H1 (cell line): Measurements from ENCODE around the gene MAPKAP1. TPM values are rescaled to one million over a fixed set of nuclear protein-coding genes. Genes with fewer than 3 reads are reported as not detected.

Source experiments
- CTCF ChIA-PET: fragments of 300-600 bp; sonication (Branson Sonifier 250); formaldehyde crosslinking; loops from one replicate; lab custom pipeline; 2021; ENCODE audit not compliant: partially characterized antibody; lab: Charles Lee
- POLR2A ChIA-PET: fragments of 300-600 bp; sonication (Branson Sonifier 250); formaldehyde crosslinking; loops from one replicate; lab custom pipeline; 2021; ENCODE audit warnings: inconsistent platforms; ENCODE audit not compliant: partially characterized antibody; lab: Charles Lee
- DNase-seq, 2 experiments: peaks; one replicate each; pipeline versions ENCODE4 v3.0.0 to v3.0.0-alpha.2; 2010 to 2022; ENCODE audit warnings: low spot score in 2 of 2, low read depth in 1 of 2, mixed read lengths in 1 of 2
- FAIRE-seq: peaks from 2 replicates; lab custom pipeline; 2011; peaks lifted over from hg19 to GRCh38; lab: Jason Lieb, UNC
- H2AFZ ChIP-seq: 2 replicates; pipeline ENCODE4 v1.8.1; 2012; ENCODE audit warnings: low read length, inconsistent platforms
- H2AK5ac ChIP-seq: 2 replicates; pipeline ENCODE4 v1.6.1; 2013; ENCODE audit warnings: low read depth, low read length
- H2BK120ac ChIP-seq: replicated peaks from 2 replicates; pipeline ENCODE3; 2013; ENCODE audit warnings: low read depth, low read length, inconsistent platforms
- H2BK12ac ChIP-seq: 2 replicates; pipeline ENCODE4 v1.6.1; 2013; ENCODE audit warnings: low read depth, low read length
- H2BK15ac ChIP-seq: 2 replicates; pipeline ENCODE4 v1.6.1; 2013; ENCODE audit warnings: low read length
- H2BK20ac ChIP-seq: 2 replicates; pipeline ENCODE4 v1.6.1; 2013; ENCODE audit warnings: low read length
- H2BK5ac ChIP-seq: 2 replicates; pipeline ENCODE4 v1.6.1; 2013; ENCODE audit warnings: low read depth, low read length
- H3K14ac ChIP-seq: 2 replicates; pipeline ENCODE4 v1.6.1; 2013; ENCODE audit warnings: inconsistent platforms; ENCODE audit not compliant: insufficient read length
- H3K18ac ChIP-seq: 2 replicates; pipeline ENCODE4 v1.6.1; 2013; ENCODE audit warnings: low read length; ENCODE audit errors: extremely low read depth
- H3K23ac ChIP-seq: 2 replicates; pipeline ENCODE4 v1.6.1; 2013; ENCODE audit warnings: inconsistent platforms; ENCODE audit not compliant: insufficient read length
- H3K23me2 ChIP-seq: 2 replicates; pipeline ENCODE4 v1.6.1; 2013; ENCODE audit warnings: low read depth, low read length
- H3K27ac ChIP-seq: 2 replicates; pipeline ENCODE4 v1.6.1; 2011; ENCODE audit warnings: low read depth, low read length, inconsistent platforms
- H3K27me3 ChIP-seq, 4 experiments: replicated peaks in 1 of 4; 1 replicate in 1 of 4; 2 replicates in 3 of 4; pipeline versions ENCODE4 v1.6.1 to v1.8.1; 2011 to 2013; ENCODE audit warnings: low read length in 3 of 4, mild to moderate bottlenecking in 3 of 4, inconsistent platforms in 2 of 4, mixed read lengths in 2 of 4, moderate library complexity in 1 of 4; ENCODE audit not compliant: control insufficient read depth in 3 of 4, insufficient read depth in 3 of 4; ENCODE audit errors: extremely low read depth in 1 of 4
- H3K36me3 ChIP-seq, 4 experiments: 2 replicates each; pipeline versions ENCODE4 v1.6.1 to v1.8.1; 2011 to 2013; ENCODE audit warnings: mild to moderate bottlenecking in 4 of 4, low read length in 3 of 4, moderate library complexity in 2 of 4, control low read depth in 1 of 4, inconsistent platforms in 1 of 4; ENCODE audit not compliant: insufficient read depth in 4 of 4, control insufficient read depth in 2 of 4
- H3K4ac ChIP-seq: replicated peaks from 2 replicates; pipeline ENCODE3; 2013; ENCODE audit warnings: low read length, low read depth, mixed read lengths, inconsistent platforms; ENCODE audit not compliant: insufficient read length
- H3K4me1 ChIP-seq, 4 experiments: replicated peaks in 1 of 4; 1 replicate in 1 of 4; 2 replicates in 3 of 4; pipeline versions ENCODE4 v1.6.1 to v1.8.1; 2011 to 2013; ENCODE audit warnings: low read length in 3 of 4, inconsistent platforms in 2 of 4, mixed read lengths in 1 of 4; ENCODE audit not compliant: insufficient read depth in 4 of 4, control insufficient read depth in 3 of 4
- H3K4me2 ChIP-seq, 2 experiments: 2 replicates each; pipeline versions ENCODE4 v1.6.1 to v1.8.1; 2011 to 2013; ENCODE audit warnings: low read depth in 2 of 2, low read length in 2 of 2, control low read depth in 1 of 2, inconsistent platforms in 1 of 2, mild to moderate bottlenecking in 1 of 2; ENCODE audit not compliant: insufficient read depth in 1 of 2
- H3K4me3 ChIP-seq, 4 experiments: fragments of 200-600, 300-600 bp in 1 of 4; sonication (generic), shearing (Covaris generic), sonication (Bioruptor Twin) in 1 of 4; 2 replicates each; pipeline versions ENCODE4 v1.5.1 to v1.8.1; 2011 to 2016; ENCODE audit warnings: low read length in 4 of 4, low read depth in 3 of 4, control low read depth in 2 of 4, inconsistent platforms in 2 of 4, mild to moderate bottlenecking in 2 of 4, mixed read lengths in 1 of 4, moderate library complexity in 1 of 4; ENCODE audit not compliant: insufficient read depth in 2 of 4; ENCODE audit errors: extremely low read depth in 1 of 4
- H3K56ac ChIP-seq: replicated peaks from 2 replicates; pipeline ENCODE3; 2013; ENCODE audit warnings: low read depth, mild to moderate bottlenecking, mixed read lengths, low read length, inconsistent platforms; ENCODE audit not compliant: insufficient read length
- H3K79me1 ChIP-seq: 2 replicates; pipeline ENCODE4 v1.6.1; 2013; ENCODE audit warnings: low read depth, low read length, control low read depth
- H3K79me2 ChIP-seq, 2 experiments: 2 replicates each; pipeline versions ENCODE4 v1.6.1 to v1.8.1; 2012 to 2013; ENCODE audit warnings: low read length in 2 of 2, mild to moderate bottlenecking in 2 of 2, inconsistent platforms in 1 of 2; ENCODE audit not compliant: insufficient read depth in 2 of 2, control insufficient read depth in 1 of 2
- H3K9ac ChIP-seq, 4 experiments: replicated peaks in 1 of 4; 1 replicate in 1 of 4; 2 replicates in 3 of 4; pipeline versions ENCODE4 v1.6.1 to v1.8.1; 2011 to 2013; ENCODE audit warnings: low read depth in 3 of 4, low read length in 3 of 4, control low read depth in 2 of 4, mild to moderate bottlenecking in 2 of 4, moderate library complexity in 2 of 4, inconsistent platforms in 1 of 4; ENCODE audit errors: extremely low read depth in 1 of 4
- H3K9me3 ChIP-seq, 2 experiments: 2 replicates each; pipeline versions ENCODE4 v1.6.1 to v1.8.1; 2012 to 2013; ENCODE audit warnings: mild to moderate bottlenecking in 2 of 2, moderate library complexity in 2 of 2, control low read depth in 1 of 2, inconsistent platforms in 1 of 2, low read depth in 1 of 2, low read length in 1 of 2, mixed read lengths in 1 of 2; ENCODE audit not compliant: insufficient read depth in 2 of 2
- H4K20me1 ChIP-seq, 2 experiments: replicated peaks in 1 of 2; 2 replicates each; pipeline versions ENCODE3 to v1.8.1; 2011 to 2013; ENCODE audit warnings: inconsistent platforms in 2 of 2, low read length in 2 of 2, mild to moderate bottlenecking in 1 of 2; ENCODE audit not compliant: insufficient read depth in 2 of 2, control insufficient read depth in 1 of 2
- H4K5ac ChIP-seq: 2 replicates; pipeline ENCODE4 v1.6.1; 2013; ENCODE audit warnings: low read length, low read depth, mixed read lengths, inconsistent platforms; ENCODE audit not compliant: insufficient read length
- H4K8ac ChIP-seq: 2 replicates; pipeline ENCODE4 v1.8.0; 2013; ENCODE audit warnings: mild to moderate bottlenecking, moderate library complexity, low read length, inconsistent platforms; ENCODE audit not compliant: insufficient read depth; ENCODE audit errors: extremely low read depth
- H4K91ac ChIP-seq: replicated peaks from 2 replicates; pipeline ENCODE3; 2013; ENCODE audit warnings: low read length, mixed read lengths, inconsistent platforms; ENCODE audit not compliant: insufficient read length
- BCL11A ChIP-seq, 2 experiments: IDR thresholded peaks; one replicate each; pipeline ENCODE4 v1.6.1; 2011; ENCODE audit warnings: low read depth in 2 of 2, low read length in 2 of 2, mild to moderate bottlenecking in 2 of 2
- BRCA1 ChIP-seq: IDR thresholded peaks from 2 replicates; pipeline ENCODE4 v1.6.1; 2012; ENCODE audit warnings: low read depth, low read length, improper control_type of control experiment
- CBX8 ChIP-seq: fragments of 300-800, 300-1000 bp; sonication (generic); IDR thresholded peaks from 2 replicates; pipeline ENCODE4 v1.7.1; 2016; ENCODE audit warnings: low read depth, low read length, borderline replicate concordance
- EGR1 ChIP-seq: IDR thresholded peaks from 2 replicates; pipeline ENCODE4 v1.6.1; 2011; ENCODE audit warnings: low read depth, low read length, borderline replicate concordance
- GABPA ChIP-seq: IDR thresholded peaks from 2 replicates; pipeline ENCODE4 v1.6.1; 2011; ENCODE audit warnings: mild to moderate bottlenecking, low read length, moderate library complexity, borderline replicate concordance; ENCODE audit not compliant: insufficient read depth
- HDAC2 ChIP-seq, 2 experiments: fragments of 300-600 bp in 1 of 2; sonication (generic) in 1 of 2; IDR thresholded peaks; 2 replicates each; pipeline ENCODE4 v1.6.1; 2011 to 2012; ENCODE audit warnings: low read depth in 2 of 2, low read length in 2 of 2, mild to moderate bottlenecking in 2 of 2, moderate library complexity in 2 of 2, borderline replicate concordance in 1 of 2, inconsistent platforms in 1 of 2
- KDM5A ChIP-seq: fragments of 200-600 bp; IDR thresholded peaks from 2 replicates; pipeline ENCODE4 v1.7.1; 2012; ENCODE audit warnings: mild to moderate bottlenecking, low read length, inconsistent platforms, mixed read lengths
- POLR2A ChIP-seq, 2 experiments: IDR thresholded peaks; 1 replicate in 1 of 2; 2 replicates in 1 of 2; pipeline ENCODE4 v1.6.1; 2011; ENCODE audit warnings: low read depth in 2 of 2, low read length in 2 of 2, mild to moderate bottlenecking in 2 of 2; ENCODE audit errors: control extremely low read depth in 1 of 2
- POLR2AphosphoS5 ChIP-seq: IDR thresholded peaks from 2 replicates; pipeline ENCODE4 v1.6.1; 2011; ENCODE audit warnings: low read depth, low read length
- SAP30 ChIP-seq: fragments of 300-600 bp; sonication (generic); IDR thresholded peaks from 2 replicates; pipeline ENCODE4 v1.7.1; 2012; ENCODE audit warnings: low read length, moderate library complexity, mild to moderate bottlenecking, inconsistent platforms; ENCODE audit not compliant: insufficient read depth, insufficient replicate concordance
- SP1 ChIP-seq: IDR thresholded peaks from 2 replicates; pipeline ENCODE4 v1.6.1; 2011; ENCODE audit warnings: low read depth, low read length
- TCF12 ChIP-seq: IDR thresholded peaks from 2 replicates; pipeline ENCODE4 v1.6.1; 2011; ENCODE audit warnings: low read depth, mild to moderate bottlenecking, low read length
- TEAD4 ChIP-seq: IDR thresholded peaks from 2 replicates; pipeline ENCODE4 v1.6.1; 2012; ENCODE audit warnings: low read depth, low read length, inconsistent platforms, mixed read lengths
- WGBS, 2 experiments: shearing (Covaris generic) in 1 of 2; methylation state at CpG; one replicate each; pipeline versions ENCODE4 v1.1.6 to v1.1.7; 2013 to 2015; ENCODE audit warnings: low lambda C conversion rate in 2 of 2, mixed read lengths in 2 of 2, inconsistent platforms in 1 of 2, low coverage in 1 of 2, missing lambda C conversion rate in 1 of 2; ENCODE audit not compliant: insufficient replicate concordance in 2 of 2, insufficient coverage in 1 of 2, insufficient read length in 1 of 2; ENCODE audit errors: extremely low coverage in 1 of 2, missing lambda C conversion rate in 1 of 2; 5-methylcytosine and 5-hydroxymethylcytosine counted together
- polyA plus RNA-seq, 7 experiments: library from polyadenylated mRNA; depleted of rRNA in 3 of 7; stranded (reverse) in 5 of 7; unstranded in 2 of 7; fragments of >200 nt in 5 of 7; fragments of 200-250 nt in 2 of 7; gene quantifications; 1 replicate in 5 of 7; 2 replicates in 1 of 7; 4 replicates in 1 of 7; pipeline versions ENCODE4 v1.2.1 to v1.2.3, GENCODE V29; 2011 to 2013; ENCODE audit warnings: missing spikeins in 2 of 7, mixed read lengths in 2 of 7
- total RNA-seq: library from RNA; stranded (reverse); fragmentation: NEBNext Ultra II Directional; extraction: Animal tissue kit (Norgen Biotek cat#: 25700); gene quantifications from 2 replicates; pipeline ENCODE4 v1.2.1, GENCODE V29; 2021
- TF ChIP-seq, protein P1 (sequence below): IDR thresholded peaks from 2 replicates; pipeline ENCODE4 v1.6.1; 2011; ENCODE audit warnings: low read depth, mild to moderate bottlenecking, low read length; ENCODE audit not compliant: insufficient read depth

The MAPKAP1 gene
- total and polyA plus RNA-seq, 2 of the 8 experiments (the other 6 are each of a cell fraction or from before 2014, with no cell fraction given), result 79.2 to 140 TPM

- Histone ChIP-seq H3K4me2 (no peak overlapping the region), H3K9ac (no peak overlapping the region), H4K91ac (no peak overlapping the region), H3K4me3 (no peak overlapping the region), H3K79me2 (peaks cover 0 to 34% of the 10 kb centered on the region in 2 experiments; a peak in 3 of 4 replicates), H2AFZ (no peak overlapping the region), H2BK12ac (no peak overlapping the region), H2BK15ac (no peak overlapping the region), H3K79me1 (peaks cover 9% of the 10 kb centered on the region), H4K20me1 (peaks cover 0 to 2% of the 10 kb centered on the region in 2 experiments), H3K23ac (no peak overlapping the region), H2BK5ac (no peak overlapping the region), H3K4ac (no peak overlapping the region), H3K18ac (no peak overlapping the region), H3K27ac (no peak overlapping the region; the same call in 1 of the 2 replicates), H2BK120ac (no peak overlapping the region), H2AK5ac (no peak overlapping the region), H3K56ac (no peak overlapping the region), H2BK20ac (no peak overlapping the region), H3K14ac (no peak overlapping the region), H3K4me1 (0 out of 7 replicates have a peak, but pooled peaks cover 0 to 3% (median 1%) of the 10 kb centered on the region in 4 experiments), H3K27me3 (no peaks in the 10 kb centered on the region), H3K36me3 (no peaks in the 10 kb centered on the region), H3K9me3 (no peaks in the 10 kb centered on the region), H4K5ac (no peak overlapping the region), H4K8ac (no peak overlapping the region), H3K23me2 (no peaks in the 10 kb centered on the region; the same call in 1 of the 2 replicates)
- ChIA-PET CTCF (interaction anchor here (0.6 to 3.1 kb wide), 5 partner anchors 9 to 155 kb away, joined by 3 to 12 read pairs (median 3); no protein-coding TSS in a partner anchor), POLR2A (interaction anchor here (1.5 kb wide), 1 partner anchor 9 kb away, joined by 4 read pairs; no protein-coding TSS in a partner anchor)
- DNase-seq (no peak), FAIRE-seq (no peak)
- 88% methylated on average over 3 of the region's 3 CpGs; no CpG with 5 or more reads in 1 of the 2 experiments for WGBS, 2 experiments
- TF ChIP-seq KDM5A, result no peak
- TF ChIP-seq BRCA1, result no peak
- TF ChIP-seq TCF12, result no peak
- TF ChIP-seq BCL11A (IDR thresholded peaks at IDR 0.05; ENCODE audit: low read depth in 2 of 2, low read length in 2 of 2), result no peak
- TF ChIP-seq POLR2A (IDR thresholded peaks at IDR 0.05; ENCODE audit: control extremely low read depth in 1 of 2, low read depth in 2 of 2, low read length in 2 of 2), result no peak
- TF ChIP-seq TEAD4, result no peak
- no peak for TF ChIP-seq SP1
- no peak for TF ChIP-seq GABPA
- TF ChIP-seq HDAC2 (IDR thresholded peaks at IDR 0.05; ENCODE audit: borderline replicate concordance in 1 of 2, low read depth in 2 of 2, low read length in 2 of 2), result no peak
- no peak for TF ChIP-seq SAP30
- TF ChIP-seq, protein P1, sequence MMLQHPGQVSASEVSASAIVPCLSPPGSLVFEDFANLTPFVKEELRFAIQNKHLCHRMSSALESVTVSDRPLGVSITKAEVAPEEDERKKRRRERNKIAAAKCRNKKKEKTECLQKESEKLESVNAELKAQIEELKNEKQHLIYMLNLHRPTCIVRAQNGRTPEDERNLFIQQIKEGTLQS, result no peak
- no peak for TF ChIP-seq POLR2AphosphoS5
- no peak for TF ChIP-seq CBX8
- no peak for TF ChIP-seq EGR1
These were observed 115.8 kb downstream of the MAPKAP1 start for GRCh38 chr9:125591245-125591644.
